AG08395 (cell line): ENCODE data around the gene RORB.

Source experiments
- DNase-seq: peaks from one replicate; pipeline ENCODE4 v3.0.0; 2012; ENCODE audit warnings: mixed read lengths, low spot score

The RORB gene

GRCh38 chr9:74598874-74599273 is 101.7 kb downstream of the RORB start:
- DNase-seq = no peak

- no peak for DNase-seq
These were observed 112.7 kb downstream of the RORB start for GRCh38 chr9:74609671-74610405.

GRCh38 chr9:74610523-74611061 is 113.5 kb downstream of the RORB start:
- DNase-seq = no peak

GRCh38 chr9:74630228-74630627 is 133.1 kb downstream of the RORB start:
- DNase-seq = no peak

GRCh38 chr9:74639112-74639511 is 142.0 kb downstream of the RORB start:
- DNase-seq = no peak

- no peak for DNase-seq
These were observed 145.2 kb downstream of the RORB start for GRCh38 chr9:74642376-74642775.

GRCh38 chr9:74643303-74643923 is 146.3 kb downstream of the RORB start:
- no peak for DNase-seq

GRCh38 chr9:74644023-74644422 is 146.9 kb downstream of the RORB start:
- no peak for DNase-seq

- peak; percentile 4 for DNase-seq
These were observed 148.0 kb downstream of the RORB start for GRCh38 chr9:74645007-74645639.

- no peak for DNase-seq
These were observed 156.4 kb downstream of the RORB start for GRCh38 chr9:74653410-74654080.

- DNase-seq = no peak
These were observed 165.5 kb downstream of the RORB start for GRCh38 chr9:74662674-74663073.

- DNase-seq = no peak
These were observed 166.3 kb downstream of the RORB start for GRCh38 chr9:74663439-74663838.

GRCh38 chr9:74666625-74667316 is 169.6 kb downstream of the RORB start:
- DNase-seq = no peak

- no peak for DNase-seq
These were observed 175.1 kb downstream of the RORB start for GRCh38 chr9:74672237-74672636.

GRCh38 chr9:74674077-74674476 is 176.9 kb downstream of the RORB start:
- DNase-seq = no peak

- DNase-seq = no peak
These were observed 184.8 kb downstream of the RORB start for GRCh38 chr9:74681906-74682305.

GRCh38 chr9:74683322-74683721 is 186.2 kb downstream of the RORB start:
- no peak for DNase-seq

GRCh38 chr9:74691058-74691457 is 193.9 kb downstream of the RORB start:
- DNase-seq = no peak

GRCh38 chr9:74696520-74696919 is 199.4 kb downstream of the RORB start:
- DNase-seq = no peak

- no peak for DNase-seq
These were observed 200.4 kb downstream of the RORB start for GRCh38 chr9:74697535-74697934.

- DNase-seq = no peak
These were observed 214.2 kb downstream of the RORB start for GRCh38 chr9:74711341-74711740.

- no peak for DNase-seq
These were observed 221.6 kb downstream of the RORB start for GRCh38 chr9:74718709-74719108.
